ENCODE data around the gene PGM5.

The PGM5 gene

GRCh38 chr9:68548241-68548640, 191.8 kb downstream of the PGM5 start:
- no peak for DNase-seq
- TF ChIP-seq POLR2A (IDR thresholded peaks at IDR 0.05; ENCODE audit: low read length) = no peak
- TF ChIP-seq GATA1 (IDR thresholded peaks at IDR 0.05; ENCODE audit: low read depth, low read length) = no peak

- no peak for TF ChIP-seq GATA1 (IDR thresholded peaks at IDR 0.05; ENCODE audit: low read depth, low read length)
- DNase-seq = no peak
Measured at GRCh38 chr9:68551191-68551590, 194.8 kb downstream of the PGM5 start.

- no peak for TF ChIP-seq POLR2A (IDR thresholded peaks at IDR 0.05; ENCODE audit: low read length)
- no peak for TF ChIP-seq GATA1 (IDR thresholded peaks at IDR 0.05; ENCODE audit: low read depth, low read length)
- DNase-seq = no peak
Measured at GRCh38 chr9:68552700-68553476, 196.5 kb downstream of the PGM5 start.

GRCh38 chr9:68555437-68556150, 199.2 kb downstream of the PGM5 start:
- DNase-seq = no peak
- TF ChIP-seq POLR2A (IDR thresholded peaks at IDR 0.05; ENCODE audit: low read length) = no peak

GRCh38 chr9:68558545-68558944, 202.1 kb downstream of the PGM5 start:
- no peak for DNase-seq
- no peak for TF ChIP-seq GATA1 (IDR thresholded peaks at IDR 0.05; ENCODE audit: low read depth, low read length)
- TF ChIP-seq POLR2A (IDR thresholded peaks at IDR 0.05; ENCODE audit: low read length) = no peak

GRCh38 chr9:68560071-68560844, 203.8 kb downstream of the PGM5 start:
- peak; percentile 57 to 68 for DNase-seq

GRCh38 chr9:68562461-68562860, 206.1 kb downstream of the PGM5 start:
- no peak for DNase-seq
- TF ChIP-seq GATA1 (IDR thresholded peaks at IDR 0.05; ENCODE audit: low read depth, low read length) = no peak
- TF ChIP-seq POLR2A (IDR thresholded peaks at IDR 0.05; ENCODE audit: low read length) = no peak

More at GRCh38 chr9:68560071-68560844, 203.8 kb downstream of the PGM5 start:
- TF ChIP-seq POLR2A (IDR thresholded peaks at IDR 0.05; ENCODE audit: low read length) = no peak
- TF ChIP-seq GATA1 (IDR thresholded peaks at IDR 0.05; ENCODE audit: low read depth, low read length) = no peak

- DNase-seq = no peak
- no peak for TF ChIP-seq GATA1 (IDR thresholded peaks at IDR 0.05; ENCODE audit: low read depth, low read length)
- no peak for TF ChIP-seq POLR2A (IDR thresholded peaks at IDR 0.05; ENCODE audit: low read length)
Measured at GRCh38 chr9:68567565-68567964, 211.2 kb downstream of the PGM5 start.

GRCh38 chr9:68574150-68574549, 217.7 kb downstream of the PGM5 start:
- no peak for DNase-seq
- TF ChIP-seq POLR2A (IDR thresholded peaks at IDR 0.05; ENCODE audit: low read length) (no peak), GATA1 (IDR thresholded peaks at IDR 0.05; ENCODE audit: low read depth, low read length) (no peak)

- DNase-seq = no peak
- TF ChIP-seq POLR2A (IDR thresholded peaks at IDR 0.05; ENCODE audit: low read length) (no peak), GATA1 (IDR thresholded peaks at IDR 0.05; ENCODE audit: low read depth, low read length) (no peak)
Measured at GRCh38 chr9:68575817-68576216, 219.4 kb downstream of the PGM5 start.

- DNase-seq = no peak
Measured at GRCh38 chr9:68577774-68578591, 221.6 kb downstream of the PGM5 start.

More at GRCh38 chr9:68577774-68578591, 221.6 kb downstream of the PGM5 start:
- TF ChIP-seq GATA1 (IDR thresholded peaks at IDR 0.05; ENCODE audit: low read depth, low read length) (no peak), POLR2A (IDR thresholded peaks at IDR 0.05; ENCODE audit: low read length) (no peak)

All from erythroblast (primary cell).